Nephron (organoid): ENCODE measurements around the gene DIP2C.
A peak's percentile ranks its signal among the peaks of the same experiment; 100 is the strongest.
"Not testable (repeated sequence)": the region's sequence is repeated elsewhere in the genome, so short reads cannot be mapped to it uniquely, and the experiment has no call there.

Experiments used
- H3K27ac Mint-ChIP-seq, 3 experiments: 2 replicates each; pipeline ENCODE4 v1.8.0; 2020; ENCODE audit warnings: mixed read lengths in 3 of 3, mild to moderate bottlenecking in 2 of 3, moderate library complexity in 1 of 3
- H3K27me3 Mint-ChIP-seq: 2 replicates; pipeline ENCODE4 v1.8.0; 2021; ENCODE audit warnings: low read depth, mild to moderate bottlenecking, moderate library complexity, mixed read lengths
- H3K36me3 Mint-ChIP-seq: 2 replicates; pipeline ENCODE4 v1.8.0; 2020; ENCODE audit warnings: low read depth, mixed read lengths
- H3K4me1 Mint-ChIP-seq: 2 replicates; pipeline ENCODE4 v1.8.0; 2020; ENCODE audit warnings: mixed read lengths
- H3K4me3 Mint-ChIP-seq, 3 experiments: 2 replicates each; pipeline ENCODE4 v1.8.0; 2020; ENCODE audit warnings: mild to moderate bottlenecking in 3 of 3, mixed read lengths in 3 of 3, moderate library complexity in 2 of 3
- H3K9me3 Mint-ChIP-seq: 2 replicates; pipeline ENCODE4 v1.8.0; 2020; ENCODE audit warnings: mixed read lengths
- TF ChIP-seq, protein P1 (sequence below), 3 experiments: fragments of 200-600 bp; sonication (generic); IDR thresholded peaks; one replicate each; pipeline ENCODE4 v1.5.0; 2021; ENCODE audit warnings: antibody characterized with exemption in 3 of 3; ENCODE audit not compliant: unreplicated experiment in 3 of 3

DIP2C gene

DNA sequence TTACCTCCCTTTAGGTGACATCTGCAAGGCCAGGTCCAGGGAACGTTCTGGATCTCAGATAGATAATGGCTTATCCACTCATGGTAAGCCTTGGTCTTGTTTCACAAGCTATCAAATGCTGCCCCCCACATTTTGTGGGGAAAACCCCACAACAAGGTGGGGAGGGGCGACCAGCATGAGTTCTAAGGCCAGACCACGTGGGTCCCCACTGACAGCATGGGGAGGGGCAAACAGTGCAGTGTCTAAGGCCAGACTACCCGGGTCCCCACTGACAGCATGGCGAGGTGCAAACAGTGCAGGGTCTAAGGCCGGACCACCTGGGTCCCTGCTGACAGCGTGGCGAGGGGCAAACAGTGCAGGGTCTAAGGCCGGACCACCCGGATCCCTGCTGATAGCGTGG, 102.8 kb downstream of the DIP2C start:
- H3K9me3 Mint-ChIP-seq: no peaks in the 10 kb centered on the region
- no peak overlapping the region for H3K4me3 Mint-ChIP-seq
- peaks cover 71% of the 10 kb centered on the region for H3K4me1 Mint-ChIP-seq
- TF ChIP-seq, protein P1, sequence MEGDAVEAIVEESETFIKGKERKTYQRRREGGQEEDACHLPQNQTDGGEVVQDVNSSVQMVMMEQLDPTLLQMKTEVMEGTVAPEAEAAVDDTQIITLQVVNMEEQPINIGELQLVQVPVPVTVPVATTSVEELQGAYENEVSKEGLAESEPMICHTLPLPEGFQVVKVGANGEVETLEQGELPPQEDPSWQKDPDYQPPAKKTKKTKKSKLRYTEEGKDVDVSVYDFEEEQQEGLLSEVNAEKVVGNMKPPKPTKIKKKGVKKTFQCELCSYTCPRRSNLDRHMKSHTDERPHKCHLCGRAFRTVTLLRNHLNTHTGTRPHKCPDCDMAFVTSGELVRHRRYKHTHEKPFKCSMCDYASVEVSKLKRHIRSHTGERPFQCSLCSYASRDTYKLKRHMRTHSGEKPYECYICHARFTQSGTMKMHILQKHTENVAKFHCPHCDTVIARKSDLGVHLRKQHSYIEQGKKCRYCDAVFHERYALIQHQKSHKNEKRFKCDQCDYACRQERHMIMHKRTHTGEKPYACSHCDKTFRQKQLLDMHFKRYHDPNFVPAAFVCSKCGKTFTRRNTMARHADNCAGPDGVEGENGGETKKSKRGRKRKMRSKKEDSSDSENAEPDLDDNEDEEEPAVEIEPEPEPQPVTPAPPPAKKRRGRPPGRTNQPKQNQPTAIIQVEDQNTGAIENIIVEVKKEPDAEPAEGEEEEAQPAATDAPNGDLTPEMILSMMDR (IDR thresholded peaks at IDR 0.05; ENCODE audit: unreplicated experiment in 3 of 3): no peak
- no peaks in the 10 kb centered on the region for H3K36me3 Mint-ChIP-seq
- H3K27me3 Mint-ChIP-seq: no peaks in the 10 kb centered on the region
- H3K27ac Mint-ChIP-seq: peak overlapping the region in 2 of 3 experiments; percentile 23 to 58

DNA sequence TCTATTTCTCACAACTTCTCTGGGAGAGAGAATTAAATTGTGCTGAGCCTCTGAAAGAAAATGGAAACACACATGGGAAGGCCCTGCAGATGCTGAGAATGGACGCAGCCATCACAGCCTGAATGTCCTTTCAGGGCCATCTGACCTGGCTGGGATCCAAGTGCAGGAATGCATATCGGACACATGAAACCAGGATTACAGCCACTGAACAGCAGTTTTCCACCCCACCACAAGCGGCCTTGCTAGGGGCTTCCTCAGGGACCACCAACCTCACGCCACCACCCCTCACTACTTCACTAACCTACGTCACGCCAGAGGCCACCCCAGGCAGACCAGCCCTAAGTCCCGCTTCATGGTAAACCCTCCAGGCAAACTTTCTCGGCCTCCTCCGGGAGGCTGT, 103.3 kb downstream of the DIP2C start:
- no peak overlapping the region for H3K4me3 Mint-ChIP-seq
- TF ChIP-seq, protein P1 (IDR thresholded peaks at IDR 0.05; ENCODE audit: unreplicated experiment in 3 of 3): no peak
- H3K36me3 Mint-ChIP-seq: no peaks in the 10 kb centered on the region
- H3K27me3 Mint-ChIP-seq: no peaks in the 10 kb centered on the region
- H3K27ac Mint-ChIP-seq: peak overlapping the region; percentile 23 to 66 (median 58)
- no peaks in the 10 kb centered on the region for H3K9me3 Mint-ChIP-seq
- H3K4me1 Mint-ChIP-seq: peaks cover 72% of the 10 kb centered on the region

DNA sequence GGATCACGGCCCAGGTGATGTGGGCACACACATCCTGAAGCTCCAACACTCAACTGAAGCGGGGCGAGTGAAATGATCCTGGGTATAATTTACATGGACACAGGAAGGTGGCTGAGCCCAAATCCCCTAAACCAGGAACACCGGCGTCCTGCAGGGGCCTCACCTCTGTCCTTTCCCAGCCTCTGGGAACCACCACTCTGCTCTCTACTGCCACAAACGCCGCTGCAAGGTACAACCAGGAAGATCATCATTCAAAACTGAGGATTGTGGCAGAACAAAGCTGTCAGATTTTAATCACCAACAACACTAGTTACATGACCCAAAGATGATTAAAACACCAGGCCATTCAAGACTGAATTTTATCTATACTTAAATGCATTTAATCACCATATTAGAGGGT, 104.0 kb downstream of the DIP2C start:
- TF ChIP-seq, protein P1 (IDR thresholded peaks at IDR 0.05; ENCODE audit: unreplicated experiment in 3 of 3): no peak
- no peaks in the 10 kb centered on the region for H3K27me3 Mint-ChIP-seq
- peak overlapping the region in 2 of 3 experiments; percentile 23 to 66 for H3K27ac Mint-ChIP-seq
- H3K4me3 Mint-ChIP-seq: no peak overlapping the region
- no peaks in the 10 kb centered on the region for H3K36me3 Mint-ChIP-seq
- H3K9me3 Mint-ChIP-seq: no peaks in the 10 kb centered on the region
- H3K4me1 Mint-ChIP-seq: peaks cover 75% of the 10 kb centered on the region

DNA sequence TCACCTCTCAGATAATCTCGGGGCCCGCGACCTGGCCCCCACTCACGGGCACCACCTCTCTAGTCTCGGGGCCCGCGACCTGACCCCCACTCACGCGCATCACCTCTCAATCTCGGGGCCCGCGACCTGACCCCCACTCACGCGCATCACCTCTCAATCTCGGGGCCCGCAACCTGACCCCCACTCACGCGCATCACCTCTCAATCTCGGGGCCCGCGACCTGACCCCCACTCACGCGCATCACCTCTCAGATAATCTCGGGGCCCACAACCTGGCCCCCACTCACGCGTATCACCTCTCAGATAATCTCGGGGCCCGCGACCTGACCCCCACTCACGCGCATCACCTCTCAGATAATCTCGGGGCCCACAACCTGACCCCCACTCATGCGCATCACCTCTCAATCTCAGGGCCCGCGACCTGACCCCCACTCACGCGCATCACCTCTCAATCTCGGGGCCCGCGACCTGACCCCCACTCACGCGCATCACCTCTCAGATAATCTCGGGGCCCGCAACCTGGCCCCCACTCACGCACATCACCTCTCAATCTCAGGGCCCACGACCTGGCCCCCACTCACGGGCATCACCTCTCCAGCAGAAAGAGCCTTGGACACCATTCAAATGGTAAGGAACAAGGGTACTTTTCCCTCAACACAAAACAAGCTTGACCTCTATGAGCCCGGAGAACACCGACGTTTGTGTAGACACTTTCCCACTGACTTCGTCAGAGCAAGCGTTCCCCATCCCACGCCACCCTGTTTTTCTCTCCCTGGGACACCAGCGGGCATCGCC, 104.8 kb downstream of the DIP2C start:
- not testable (repeated sequence) for H3K4me3 Mint-ChIP-seq, H3K9me3 Mint-ChIP-seq, H3K27me3 Mint-ChIP-seq, H3K36me3 Mint-ChIP-seq
- peaks cover 69% of the 10 kb centered on the region for H3K4me1 Mint-ChIP-seq
- peak overlapping the region in 1 of 3 experiments; percentile 34 for H3K27ac Mint-ChIP-seq

DNA sequence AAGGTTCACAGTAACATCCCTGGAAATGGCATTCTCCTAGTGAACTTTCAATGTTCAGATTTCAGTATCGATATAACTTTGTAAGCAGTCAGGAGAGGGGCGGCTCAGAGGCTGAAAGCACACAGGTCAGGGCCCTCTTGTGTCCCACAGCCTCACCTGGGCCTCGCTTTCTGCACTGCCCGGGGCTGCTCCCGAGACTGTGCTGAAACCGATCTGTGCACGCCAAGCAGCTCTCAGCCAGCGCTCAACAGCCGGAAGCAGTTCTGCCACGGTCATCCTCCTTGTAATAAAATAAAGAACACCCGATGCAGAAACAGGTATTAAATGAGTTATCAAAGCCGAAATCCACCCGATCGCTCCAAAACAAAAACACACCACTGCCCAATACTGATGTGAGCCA, 106.0 kb downstream of the DIP2C start:
- H3K27ac Mint-ChIP-seq: peak overlapping the region in 1 of 3 experiments; percentile 8
- TF ChIP-seq, protein P1 (IDR thresholded peaks at IDR 0.05; ENCODE audit: unreplicated experiment in 3 of 3): no peak

DNA sequence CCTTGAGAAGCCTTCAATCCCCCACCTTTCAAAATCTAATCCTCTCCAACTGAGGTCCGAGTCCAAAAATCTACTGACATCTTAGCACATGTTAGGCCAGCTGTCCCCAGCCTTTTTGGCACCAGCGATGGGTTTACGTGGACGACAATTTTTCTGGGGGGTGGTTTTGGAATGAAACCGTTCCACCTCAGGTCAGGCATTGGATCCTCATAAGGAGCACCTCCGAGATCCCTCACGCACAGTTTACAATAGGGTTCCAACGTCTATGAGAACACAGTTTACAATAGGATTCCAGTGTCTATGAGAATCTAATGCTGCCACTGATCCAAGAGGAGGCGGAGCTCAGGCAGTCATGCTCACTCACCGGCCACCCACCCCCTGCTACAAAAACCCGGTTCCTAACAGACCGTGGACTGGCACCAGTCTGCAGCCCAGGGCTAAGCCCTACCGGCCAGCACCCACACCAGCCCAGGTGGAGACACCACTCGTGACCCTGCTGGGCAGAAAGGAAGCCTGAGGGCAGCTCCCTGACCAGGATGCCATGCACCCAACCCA, 107.6 kb downstream of the DIP2C start:
- no peak overlapping the region for H3K4me3 Mint-ChIP-seq
- H3K9me3 Mint-ChIP-seq: no peaks in the 10 kb centered on the region
- no peak overlapping the region for H3K27ac Mint-ChIP-seq
- H3K27me3 Mint-ChIP-seq: no peaks in the 10 kb centered on the region
- H3K4me1 Mint-ChIP-seq: peaks cover 55% of the 10 kb centered on the region
- H3K36me3 Mint-ChIP-seq: no peaks in the 10 kb centered on the region
- TF ChIP-seq, protein P1 (IDR thresholded peaks at IDR 0.05; ENCODE audit: unreplicated experiment in 3 of 3): no peak

More for the DNA sequence above, 106.0 kb downstream of the DIP2C start:
- Mint-ChIP-seq H3K9me3 (no peaks in the 10 kb centered on the region), H3K27me3 (no peaks in the 10 kb centered on the region), H3K4me3 (no peak overlapping the region), H3K4me1 (peaks cover 59% of the 10 kb centered on the region), H3K36me3 (no peaks in the 10 kb centered on the region)
